A673 (cell line): ENCODE measurements around the gene IGFBP4.

Experiments
- CTCF ChIP-seq: fragments of 300-800, 200-600 bp; sonication (generic); conservative IDR thresholded peaks from 2 replicates; pipeline ENCODE4 v1.5.1; 2017; ENCODE audit warnings: low read depth, mild to moderate bottlenecking, antibody characterized with exemption, low read length, moderate library complexity, mixed read lengths
- EZH2 ChIP-seq: fragments of 200-600 bp; sonication (generic); IDR thresholded peaks from 2 replicates; pipeline ENCODE4 v1.6.1; 2017; ENCODE audit warnings: borderline replicate concordance, low read depth, mild to moderate bottlenecking, mixed read lengths, antibody characterized with exemption, low read length; ENCODE audit not compliant: poor library complexity, severe bottlenecking

- TF ChIP-seq CTCF (no peak), EZH2 (no peak)
Measured at GRCh38 chr17:40484285-40484972, 41.2 kb downstream of the IGFBP4 start.
